ENCODE measurements around the gene HOGA1.

DNA sequence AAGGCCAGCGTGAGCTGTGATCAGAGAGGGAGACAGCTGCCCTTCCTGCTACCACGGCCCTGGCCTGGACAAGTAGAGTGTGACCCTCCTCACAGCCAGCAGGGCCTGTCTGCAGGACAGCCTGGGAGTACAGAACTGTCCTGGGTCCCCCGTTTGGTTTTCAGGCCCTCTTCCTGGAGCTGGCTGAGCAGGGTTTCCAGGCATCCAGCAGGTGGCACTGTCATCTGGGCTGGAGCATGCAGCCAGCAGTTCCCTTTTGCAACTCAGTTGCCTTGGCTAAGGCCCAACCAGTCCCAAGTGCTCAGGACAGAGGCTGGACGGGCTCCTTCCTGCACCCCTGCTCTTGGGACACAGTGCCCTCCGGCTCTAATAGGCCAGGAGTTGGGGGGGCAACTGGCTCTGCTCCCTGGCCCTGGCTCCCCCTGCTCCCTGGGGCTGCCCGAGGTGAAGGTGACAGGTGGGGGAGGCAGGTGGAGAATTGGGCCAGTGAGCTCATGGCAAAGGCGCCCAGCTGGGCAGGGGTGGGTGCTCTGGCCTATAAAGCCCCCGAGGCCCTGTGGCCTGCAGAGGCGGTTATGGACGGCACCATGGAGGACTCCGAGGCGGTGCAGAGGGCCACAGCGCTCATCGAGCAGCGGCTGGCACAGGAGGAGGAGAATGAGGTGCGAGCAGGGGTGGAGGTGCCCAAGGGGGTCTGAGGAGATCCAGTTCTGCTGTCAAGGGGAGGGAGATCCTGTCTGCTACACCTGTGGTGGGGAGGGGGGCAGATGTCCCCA, 11.8 kb upstream of the HOGA1 start, which contains the start of gene ANKRD2:
- TF ChIP-seq YY1 (IDR thresholded peaks at IDR 0.05; ENCODE audit: insufficient read depth, insufficient read length), result no peak
- TF ChIP-seq ZNF274 (IDR thresholded peaks at IDR 0.05; ENCODE audit: low read depth, low read length), result no peak
- no peak for TF ChIP-seq SUZ12 (IDR thresholded peaks at IDR 0.05; ENCODE audit: extremely low read depth, insufficient read depth, insufficient read length)

Data from NT2/D1 (cell line).